Measurements from ENCODE around the gene E2F8. TPM values are rescaled to one million over a fixed set of nuclear protein-coding genes. Genes with fewer than 3 reads are reported as not detected.

E2F8 gene
- total RNA-seq, 2 donors from 2014 or later, result 10.5 to 12.2 TPM

DNA sequence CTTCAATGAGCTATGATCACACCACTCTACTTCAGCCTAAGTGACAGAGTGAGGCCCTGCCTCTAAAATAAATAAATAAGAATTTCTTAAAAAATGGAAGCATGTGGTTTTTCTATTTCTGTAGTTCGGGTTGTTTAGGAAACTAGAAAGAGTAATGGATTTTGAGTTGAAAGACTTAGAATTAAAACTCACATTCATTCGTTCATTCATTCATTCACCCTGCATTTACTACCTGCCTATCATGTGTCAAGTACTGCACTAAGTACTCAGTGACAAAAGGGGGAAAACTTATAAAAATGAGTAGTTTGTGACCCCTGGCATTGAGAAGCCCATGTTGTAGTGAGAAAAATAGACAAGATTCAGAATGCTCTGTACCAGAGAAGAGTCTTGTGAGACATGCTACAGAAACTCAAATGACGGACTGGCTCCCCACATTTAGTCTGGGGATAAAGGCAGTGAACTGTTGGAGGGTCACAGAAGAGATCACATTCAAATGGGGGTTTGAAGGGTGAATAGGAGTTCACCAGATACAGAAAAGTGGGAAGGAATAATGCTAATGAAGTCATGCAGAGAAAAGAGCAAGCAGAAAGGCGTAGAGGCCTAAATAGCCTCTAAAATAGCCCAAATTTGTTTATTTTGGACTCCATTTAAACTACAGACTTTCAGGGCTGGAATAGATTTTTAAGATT is 46.0 kb downstream of the E2F8 start:
- H3K4me3 ChIP-seq (ENCODE audit: low read length), result no peak overlapping the region
- 86 to 90% methylated on average over 2 to 3 of the region's 4 CpGs for WGBS, 2 experiments (ENCODE audit: insufficient coverage in 1 of 2, insufficient read length in 1 of 2)
- no peak overlapping the region for H3K4me3 Mint-ChIP-seq
- H3K27ac ChIP-seq (ENCODE audit: low read depth, low read length), result no peak overlapping the region
- H3K27me3 Mint-ChIP-seq (ENCODE audit: insufficient read depth), result peaks cover 26% of the 10 kb centered on the region
- TF ChIP-seq, protein P1, sequence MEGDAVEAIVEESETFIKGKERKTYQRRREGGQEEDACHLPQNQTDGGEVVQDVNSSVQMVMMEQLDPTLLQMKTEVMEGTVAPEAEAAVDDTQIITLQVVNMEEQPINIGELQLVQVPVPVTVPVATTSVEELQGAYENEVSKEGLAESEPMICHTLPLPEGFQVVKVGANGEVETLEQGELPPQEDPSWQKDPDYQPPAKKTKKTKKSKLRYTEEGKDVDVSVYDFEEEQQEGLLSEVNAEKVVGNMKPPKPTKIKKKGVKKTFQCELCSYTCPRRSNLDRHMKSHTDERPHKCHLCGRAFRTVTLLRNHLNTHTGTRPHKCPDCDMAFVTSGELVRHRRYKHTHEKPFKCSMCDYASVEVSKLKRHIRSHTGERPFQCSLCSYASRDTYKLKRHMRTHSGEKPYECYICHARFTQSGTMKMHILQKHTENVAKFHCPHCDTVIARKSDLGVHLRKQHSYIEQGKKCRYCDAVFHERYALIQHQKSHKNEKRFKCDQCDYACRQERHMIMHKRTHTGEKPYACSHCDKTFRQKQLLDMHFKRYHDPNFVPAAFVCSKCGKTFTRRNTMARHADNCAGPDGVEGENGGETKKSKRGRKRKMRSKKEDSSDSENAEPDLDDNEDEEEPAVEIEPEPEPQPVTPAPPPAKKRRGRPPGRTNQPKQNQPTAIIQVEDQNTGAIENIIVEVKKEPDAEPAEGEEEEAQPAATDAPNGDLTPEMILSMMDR (conservative IDR thresholded peaks at IDR 0.05), result no peak
- H3K36me3 Mint-ChIP-seq (ENCODE audit: low read depth), result no peaks in the 10 kb centered on the region
- H3K27me3 ChIP-seq (ENCODE audit: control insufficient read depth, insufficient read depth, low read length, poor library complexity, severe bottlenecking), result peaks cover 41% of the 10 kb centered on the region
- no peak overlapping the region for H3K27ac Mint-ChIP-seq
- H3K9me3 Mint-ChIP-seq, result no peaks in the 10 kb centered on the region
- no peaks in the 10 kb centered on the region for H3K9me3 ChIP-seq (ENCODE audit: control insufficient read depth, low read length)
- no peak for DNase-seq
- no peaks in the 10 kb centered on the region for H3K4me1 Mint-ChIP-seq
- no peak overlapping the region for H3K9ac ChIP-seq (ENCODE audit: extremely low read depth, low read length, poor library complexity, severe bottlenecking)
- H3K4me1 ChIP-seq (ENCODE audit: control insufficient read depth, insufficient read depth, low read length), result no peaks in the 10 kb centered on the region
- no peaks in the 10 kb centered on the region for H3K36me3 ChIP-seq (ENCODE audit: control insufficient read depth, insufficient read depth, low read length)

DNA sequence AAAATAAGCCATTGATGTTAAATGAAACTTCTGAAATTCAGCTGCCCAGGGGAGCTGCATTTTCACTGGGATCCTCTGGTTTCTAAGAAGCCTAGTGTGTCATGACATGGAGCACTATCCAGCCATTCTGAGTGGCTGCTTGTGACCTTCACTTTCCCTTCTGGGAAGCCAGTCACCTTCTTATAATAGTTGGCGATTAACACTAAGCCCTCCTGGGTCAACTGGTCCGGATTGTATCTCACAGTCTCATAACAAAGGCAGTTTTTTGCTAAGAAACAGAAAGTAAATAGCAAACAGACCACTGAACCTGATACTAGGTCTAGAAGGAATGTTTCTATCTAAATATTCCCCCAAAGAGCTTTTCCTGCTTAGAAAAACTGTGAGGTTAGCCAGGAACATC is 46.8 kb downstream of the E2F8 start:
- Histone ChIP-seq H3K9me3 (ENCODE audit: control insufficient read depth, low read length) (no peaks in the 10 kb centered on the region), H3K27me3 (ENCODE audit: control insufficient read depth, insufficient read depth, low read length, poor library complexity, severe bottlenecking) (peaks cover 32% of the 10 kb centered on the region), H3K4me3 (ENCODE audit: low read length) (no peak overlapping the region), H3K36me3 (ENCODE audit: control insufficient read depth, insufficient read depth, low read length) (no peaks in the 10 kb centered on the region), H3K9ac (ENCODE audit: extremely low read depth, low read length, poor library complexity, severe bottlenecking) (no peak overlapping the region), H3K27ac (ENCODE audit: low read depth, low read length) (no peak overlapping the region), H3K4me1 (ENCODE audit: control insufficient read depth, insufficient read depth, low read length) (no peaks in the 10 kb centered on the region)
- TF ChIP-seq, protein P1 (conservative IDR thresholded peaks at IDR 0.05), result no peak
- no peaks in the 10 kb centered on the region for H3K36me3 Mint-ChIP-seq (ENCODE audit: low read depth)
- H3K4me1 Mint-ChIP-seq, result no peaks in the 10 kb centered on the region
- 90 to 100% methylated on average over 2 of the region's 2 CpGs for WGBS, 2 experiments (ENCODE audit: insufficient coverage in 1 of 2, insufficient read length in 1 of 2)
- H3K27ac Mint-ChIP-seq, result no peak overlapping the region
- no peak overlapping the region for H3K4me3 Mint-ChIP-seq
- no peaks in the 10 kb centered on the region for H3K9me3 Mint-ChIP-seq
- peaks cover 19% of the 10 kb centered on the region for H3K27me3 Mint-ChIP-seq (ENCODE audit: insufficient read depth)
- DNase-seq, result no peak

DNA sequence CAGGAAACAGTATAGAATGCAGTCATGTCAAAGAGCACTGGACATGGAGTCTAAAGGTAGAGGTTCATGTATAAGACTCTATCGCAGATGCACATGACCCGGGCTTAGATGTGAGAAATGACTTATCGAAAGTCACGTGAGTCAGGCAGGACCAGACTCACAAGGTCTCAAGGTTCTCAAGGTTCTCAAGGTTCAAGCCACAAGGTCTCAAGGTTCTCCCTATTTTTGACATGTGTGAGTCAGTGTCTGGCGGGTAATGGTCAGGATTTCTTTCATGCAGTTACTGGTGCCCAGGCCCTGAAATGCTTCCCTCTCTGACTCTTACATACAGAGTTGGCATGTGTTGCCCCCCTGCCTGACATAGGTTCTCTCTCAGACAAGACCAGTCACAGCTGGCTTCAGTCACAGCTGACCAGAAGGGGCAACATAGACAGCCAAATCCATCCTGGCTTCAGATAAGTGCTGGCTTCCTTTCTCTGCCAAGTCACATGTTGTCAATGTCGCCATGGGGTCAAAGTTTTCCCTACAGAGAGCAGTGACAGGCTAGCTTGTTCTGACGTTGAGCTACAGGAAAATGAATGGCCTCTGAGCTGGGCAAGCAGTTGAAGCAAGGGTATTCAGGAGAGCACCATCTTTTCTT is 49.1 kb downstream of the E2F8 start:
- 89 to 90% methylated on average over 7 of the region's 7 CpGs for WGBS, 2 experiments (ENCODE audit: insufficient coverage in 1 of 2, insufficient read length in 1 of 2)
- Mint-ChIP-seq H3K27ac (no peak overlapping the region), H3K4me1 (peaks cover 6% of the 10 kb centered on the region), H3K36me3 (ENCODE audit: low read depth) (no peaks in the 10 kb centered on the region), H3K4me3 (no peak overlapping the region), H3K27me3 (ENCODE audit: insufficient read depth) (peaks cover 7% of the 10 kb centered on the region), H3K9me3 (no peaks in the 10 kb centered on the region)
- H3K4me1 ChIP-seq (ENCODE audit: control insufficient read depth, insufficient read depth, low read length), result peaks cover 4% of the 10 kb centered on the region
- H3K27me3 ChIP-seq (ENCODE audit: control insufficient read depth, insufficient read depth, low read length, poor library complexity, severe bottlenecking), result peaks cover 21% of the 10 kb centered on the region
- no peak overlapping the region for H3K9ac ChIP-seq (ENCODE audit: extremely low read depth, low read length, poor library complexity, severe bottlenecking)
- H3K4me3 ChIP-seq (ENCODE audit: low read length), result no peak overlapping the region
- H3K27ac ChIP-seq (ENCODE audit: low read depth, low read length), result no peak overlapping the region
- H3K9me3 ChIP-seq (ENCODE audit: control insufficient read depth, low read length), result no peaks in the 10 kb centered on the region
- TF ChIP-seq, protein P1 (conservative IDR thresholded peaks at IDR 0.05), result no peak
- DNase-seq, result no peak
- H3K36me3 ChIP-seq (ENCODE audit: control insufficient read depth, insufficient read depth, low read length), result no peaks in the 10 kb centered on the region

Data from endodermal cell (in vitro differentiated cells).